MCF 10A (cell line): ENCODE results near the gene EXT2. TPM values are rescaled to one million over a fixed set of nuclear protein-coding genes. Genes with fewer than 3 reads are reported as not detected.

Experiments used
- BruUV-seq: library from RNA; stranded (reverse); fragments of 400-500 nt; replicated peaks from 2 replicates; lab custom pipeline; 2021; lab: Mats Ljungman, UMichigan
- CTCF ChIA-PET: fragments of 300-600 bp; sonication (Branson Sonifier 250); formaldehyde crosslinking; extraction: SDS; loops from one replicate; lab custom pipeline; 2021; ENCODE audit warnings: antibody characterized with exemption, inconsistent platforms; lab: Yijun Ruan, JAX
- POLR2A ChIA-PET: fragments of 300-600, 350-650 bp; sonication (Branson Sonifier 250); formaldehyde crosslinking; extraction: SDS; loops from one replicate; lab custom pipeline; 2020; ENCODE audit warnings: antibody characterized with exemption, inconsistent platforms; lab: Yijun Ruan, JAX
- DNase-seq: peaks from one replicate; pipeline ENCODE4 v3.0.0-alpha.2; 2018; ENCODE audit not compliant: unreplicated experiment
- H3K27ac Mint-ChIP-seq: one replicate; pipeline ENCODE4 v1.8.0; 2022; ENCODE audit warnings: mild to moderate bottlenecking, low read depth, mixed read lengths; ENCODE audit not compliant: unreplicated experiment
- H3K27me3 Mint-ChIP-seq: one replicate; pipeline ENCODE4 v1.8.0; 2022; ENCODE audit warnings: mixed read lengths; ENCODE audit not compliant: insufficient read depth, unreplicated experiment
- H3K36me3 Mint-ChIP-seq: one replicate; pipeline ENCODE4 v1.8.0; 2022; ENCODE audit warnings: mild to moderate bottlenecking, moderate library complexity, mixed read lengths; ENCODE audit not compliant: insufficient read depth, unreplicated experiment
- H3K4me1 Mint-ChIP-seq: one replicate; pipeline ENCODE4 v1.8.0; 2022; ENCODE audit warnings: mixed read lengths; ENCODE audit not compliant: insufficient read depth, unreplicated experiment
- H3K4me3 Mint-ChIP-seq: one replicate; pipeline ENCODE4 v1.8.0; 2022; ENCODE audit warnings: mild to moderate bottlenecking, moderate library complexity, mixed read lengths; ENCODE audit not compliant: unreplicated experiment
- H3K9me3 Mint-ChIP-seq: one replicate; pipeline ENCODE4 v1.8.0; 2022; ENCODE audit warnings: mixed read lengths; ENCODE audit not compliant: unreplicated experiment
- intact Hi-C: fragments of 100-400 bp; cut with micrococcal nuclease; formaldehyde crosslinking; loops from 2 replicates; pipeline ENCODE4 v1.14.1; 2022
- total RNA-seq: library from RNA; stranded (reverse); gene quantifications from 2 replicates; pipeline ENCODE4 v1.2.3, GENCODE V29; 2022
- TF ChIP-seq, protein P1 (sequence below): fragments of 200-600 bp; IDR thresholded peaks from one replicate; pipeline ENCODE4 v1.8.0; 2022; ENCODE audit warnings: antibody characterized with exemption, mild to moderate bottlenecking; ENCODE audit not compliant: unreplicated experiment

Gene EXT2
- total RNA-seq, 1 experiment from 2014 or later = 73.1 TPM

DNA sequence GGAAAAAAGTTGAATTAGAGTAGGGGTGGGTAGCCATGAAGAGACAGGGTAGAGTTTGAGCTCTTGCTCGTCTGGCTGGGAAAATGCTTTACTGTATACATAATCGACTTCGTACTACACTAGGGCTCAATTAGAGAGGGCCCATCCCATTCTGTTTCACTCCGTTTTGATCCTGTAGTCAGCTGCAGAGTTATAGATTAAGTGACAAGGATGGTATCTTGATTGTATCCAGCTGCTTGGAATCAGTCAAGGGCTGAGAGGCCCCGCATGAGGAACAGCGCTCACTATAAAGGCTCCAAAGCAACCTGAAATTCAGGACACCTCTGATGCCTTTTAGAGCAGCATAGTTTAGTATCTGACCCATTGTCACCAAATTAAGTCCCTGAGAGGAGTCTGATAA, 132.9 kb downstream of the EXT2 start:
- H3K36me3 Mint-ChIP-seq = peaks cover 10% of the 10 kb centered on the region
- DNase-seq = no peak
- H3K4me1 Mint-ChIP-seq = no peaks in the 10 kb centered on the region
- ChIA-PET POLR2A (no interaction called here), CTCF (no interaction called here)
- TF ChIP-seq, protein P1, sequence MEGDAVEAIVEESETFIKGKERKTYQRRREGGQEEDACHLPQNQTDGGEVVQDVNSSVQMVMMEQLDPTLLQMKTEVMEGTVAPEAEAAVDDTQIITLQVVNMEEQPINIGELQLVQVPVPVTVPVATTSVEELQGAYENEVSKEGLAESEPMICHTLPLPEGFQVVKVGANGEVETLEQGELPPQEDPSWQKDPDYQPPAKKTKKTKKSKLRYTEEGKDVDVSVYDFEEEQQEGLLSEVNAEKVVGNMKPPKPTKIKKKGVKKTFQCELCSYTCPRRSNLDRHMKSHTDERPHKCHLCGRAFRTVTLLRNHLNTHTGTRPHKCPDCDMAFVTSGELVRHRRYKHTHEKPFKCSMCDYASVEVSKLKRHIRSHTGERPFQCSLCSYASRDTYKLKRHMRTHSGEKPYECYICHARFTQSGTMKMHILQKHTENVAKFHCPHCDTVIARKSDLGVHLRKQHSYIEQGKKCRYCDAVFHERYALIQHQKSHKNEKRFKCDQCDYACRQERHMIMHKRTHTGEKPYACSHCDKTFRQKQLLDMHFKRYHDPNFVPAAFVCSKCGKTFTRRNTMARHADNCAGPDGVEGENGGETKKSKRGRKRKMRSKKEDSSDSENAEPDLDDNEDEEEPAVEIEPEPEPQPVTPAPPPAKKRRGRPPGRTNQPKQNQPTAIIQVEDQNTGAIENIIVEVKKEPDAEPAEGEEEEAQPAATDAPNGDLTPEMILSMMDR = no peak
- intact Hi-C loops = no loop called here
- H3K9me3 Mint-ChIP-seq = no peaks in the 10 kb centered on the region
- no TSS peak for BruUV-seq
- no peak overlapping the region for H3K27ac Mint-ChIP-seq
- H3K27me3 Mint-ChIP-seq = no peaks in the 10 kb centered on the region
- no peak overlapping the region for H3K4me3 Mint-ChIP-seq

DNA sequence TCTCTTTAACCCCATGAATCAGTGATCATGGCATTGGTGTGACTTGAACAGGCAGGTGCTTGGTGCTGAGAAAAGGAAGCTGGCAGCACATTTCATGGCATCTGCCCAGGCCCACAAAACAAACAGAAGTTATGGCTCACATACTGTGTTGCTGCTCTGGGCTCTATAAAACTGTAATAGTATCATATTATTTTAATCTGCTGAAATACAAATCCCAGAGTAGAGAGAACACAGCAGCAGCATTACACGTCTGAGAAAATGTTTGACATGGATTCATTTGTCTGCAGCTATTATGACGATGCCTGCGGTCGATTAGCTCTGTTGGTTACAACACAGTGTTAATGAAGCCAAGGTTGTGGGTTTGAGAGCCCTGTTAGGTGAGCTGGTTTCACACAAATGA, 133.6 kb downstream of the EXT2 start:
- ChIA-PET POLR2A (no interaction called here), CTCF (interaction anchor here (0.6 kb wide), 1 partner anchor 164 kb away, joined by 4 read pairs; no protein-coding TSS in a partner anchor)
- Mint-ChIP-seq H3K4me3 (no peak overlapping the region), H3K9me3 (no peaks in the 10 kb centered on the region), H3K27me3 (no peaks in the 10 kb centered on the region), H3K36me3 (peaks cover 14% of the 10 kb centered on the region), H3K4me1 (no peaks in the 10 kb centered on the region), H3K27ac (no peak overlapping the region)
- TF ChIP-seq, protein P1 = no peak
- intact Hi-C loops = no loop called here
- no peak for DNase-seq
- no TSS peak for BruUV-seq

- peaks cover 17% of the 10 kb centered on the region for H3K36me3 Mint-ChIP-seq
- no peaks in the 10 kb centered on the region for H3K27me3 Mint-ChIP-seq
- CTCF ChIA-PET = no interaction called here
- no peaks in the 10 kb centered on the region for H3K4me1 Mint-ChIP-seq
- DNase-seq = no peak
- POLR2A ChIA-PET = no interaction called here
- no peak overlapping the region for H3K4me3 Mint-ChIP-seq
- H3K27ac Mint-ChIP-seq = no peak overlapping the region
- intact Hi-C loops = no loop called here
- TF ChIP-seq, protein P1 = no peak
- no TSS peak for BruUV-seq
- no peaks in the 10 kb centered on the region for H3K9me3 Mint-ChIP-seq
Observed at GRCh38 chr11:44229624-44230023, 134.1 kb downstream of the EXT2 start.

DNA sequence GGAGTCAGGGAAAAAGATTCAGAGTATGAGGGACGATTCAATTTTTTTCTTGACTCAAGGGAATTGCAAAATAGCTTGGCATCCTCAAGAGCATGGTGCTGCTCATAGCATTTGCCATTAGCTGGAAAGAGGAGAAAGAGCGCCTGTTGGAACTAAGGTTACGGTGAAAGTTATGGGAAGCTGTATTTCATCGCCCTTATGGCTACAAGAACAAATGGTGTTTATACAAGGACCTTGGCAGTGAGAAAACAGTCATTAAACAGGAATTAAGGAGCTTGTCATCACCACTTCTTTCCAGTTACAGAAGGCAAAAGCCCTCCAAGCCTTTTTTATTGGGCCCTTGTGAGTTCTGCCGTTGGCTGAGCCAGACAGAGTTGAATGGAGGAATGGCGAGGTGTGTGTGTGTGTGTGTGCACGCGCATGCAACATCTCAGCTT, 140.3 kb downstream of the EXT2 start:
- TF ChIP-seq, protein P1 = no peak
- no peak overlapping the region for H3K4me3 Mint-ChIP-seq
- no peak for DNase-seq
- no TSS peak for BruUV-seq
- CTCF ChIA-PET = interaction anchor here (1.5 kb wide), 1 partner anchor 11 kb away, joined by 5 read pairs; no protein-coding TSS in a partner anchor
- no peak overlapping the region for H3K27ac Mint-ChIP-seq
- peaks cover 34% of the 10 kb centered on the region for H3K36me3 Mint-ChIP-seq
- no peaks in the 10 kb centered on the region for H3K4me1 Mint-ChIP-seq
- no peaks in the 10 kb centered on the region for H3K9me3 Mint-ChIP-seq
- POLR2A ChIA-PET = interaction anchor here (1.1 kb wide), 1 partner anchor 11 kb away, joined by 3 read pairs; no protein-coding TSS in a partner anchor
- intact Hi-C loops = no loop called here
- H3K27me3 Mint-ChIP-seq = no peaks in the 10 kb centered on the region
